Measurements from ENCODE around the gene SPRY1.

SPRY1 gene

GRCh38 chr4:123397144-123398065, 810 bp downstream of the SPRY1 start:
- no peak for FAIRE-seq
- no peak for DNase-seq (ENCODE audit: insufficient read length, low spot score)
- TF ChIP-seq CTCF (IDR thresholded peaks at IDR 0.05; ENCODE audit: insufficient read depth, missing control alignments) = no peak

- DNase-seq (ENCODE audit: insufficient read length, low spot score) (peak; percentile 25), FAIRE-seq (no peak)
- TF ChIP-seq CTCF (IDR thresholded peaks at IDR 0.05; ENCODE audit: insufficient read depth, missing control alignments) = peak; percentile 13
Observed at GRCh38 chr4:123398066-123398852, 1.7 kb downstream of the SPRY1 start.

- FAIRE-seq = no peak
- peak; percentile 48 for TF ChIP-seq CTCF (IDR thresholded peaks at IDR 0.05; ENCODE audit: insufficient read depth, missing control alignments)
Observed at GRCh38 chr4:123398853-123399626, 2.4 kb downstream of the SPRY1 start.

GRCh38 chr4:123399627-123400358, 3.2 kb downstream of the SPRY1 start:
- FAIRE-seq (no peak), DNase-seq (ENCODE audit: insufficient read length, low spot score) (no peak)
- TF ChIP-seq CTCF (IDR thresholded peaks at IDR 0.05; ENCODE audit: insufficient read depth, missing control alignments) = no peak

More at GRCh38 chr4:123398853-123399626, 2.4 kb downstream of the SPRY1 start:
- no peak for DNase-seq (ENCODE audit: insufficient read length, low spot score)

- TF ChIP-seq CTCF (IDR thresholded peaks at IDR 0.05; ENCODE audit: insufficient read depth, missing control alignments) = no peak
- FAIRE-seq (no peak), DNase-seq (ENCODE audit: insufficient read length, low spot score) (no peak)
Observed at GRCh38 chr4:123401271-123402120, 4.9 kb downstream of the SPRY1 start.

- TF ChIP-seq CTCF (IDR thresholded peaks at IDR 0.05; ENCODE audit: insufficient read depth, missing control alignments) = no peak
- no peak for FAIRE-seq
- DNase-seq (ENCODE audit: insufficient read length, low spot score) = no peak
Observed at GRCh38 chr4:123402121-123402465, 5.5 kb downstream of the SPRY1 start.

All from D721Med (cell line).